Esophagus muscularis mucosa (tissue), 4 donors: ENCODE results near the gene CRB1. TPM values are rescaled to one million over a fixed set of nuclear protein-coding genes. Genes with fewer than 3 reads are reported as not detected.

Source experiments
- DNase-seq: peaks from one replicate; pipeline ENCODE4 v3.0.0-alpha.2; 2017; ENCODE audit errors: extremely low spot score
- H3K27ac ChIP-seq, 4 donors: fragments of 200-600 bp; sonication (generic); replicated peaks in 1 of 4; 1 replicate in 3 of 4; 2 replicates in 1 of 4; pipeline ENCODE4 v1.5.1; 2016 to 2019; ENCODE audit warnings: mild to moderate bottlenecking in 1 of 4
- H3K27me3 ChIP-seq, 4 donors: fragments of 200-600 bp; sonication (generic); one replicate each; pipeline versions ENCODE4 v1.5.1 to v1.6.0; 2016 to 2019
- H3K36me3 ChIP-seq, 4 donors: fragments of 200-600 bp; sonication (generic); one replicate each; pipeline ENCODE4 v1.5.1; 2016 to 2019
- H3K4me1 ChIP-seq, 4 donors: fragments of 200-600 bp; sonication (generic); one replicate each; pipeline ENCODE4 v1.5.1; 2016 to 2019
- H3K4me3 ChIP-seq, 4 donors: fragments of 200-600 bp; sonication (generic); 1 replicate in 2 of 4; 2 replicates in 2 of 4; pipeline ENCODE4 v1.5.1; 2016 to 2019; ENCODE audit warnings: mild to moderate bottlenecking in 4 of 4, moderate library complexity in 1 of 4
- H3K9me3 ChIP-seq, 4 donors: fragments of 200-600 bp; sonication (generic); 1 replicate in 3 of 4; 2 replicates in 1 of 4; pipeline ENCODE4 v1.5.1; 2016 to 2019
- CTCF ChIP-seq, 3 experiments: fragments of 200-600 bp in 2 of 3; fragments of 450-650 bp in 1 of 3; sonication (generic) in 2 of 3; IDR thresholded peaks; one replicate each; pipeline ENCODE4 v1.5.1; 2017 to 2019; ENCODE audit warnings: antibody characterized with exemption in 3 of 3, mild to moderate bottlenecking in 2 of 3, moderate library complexity in 1 of 3
- EP300 ChIP-seq: sonication (generic); formaldehyde crosslinking; IDR thresholded peaks from one replicate; pipeline ENCODE4 v1.6.1; 2017; ENCODE audit warnings: antibody characterized with exemption
- POLR2A ChIP-seq: fragments of 450-650 bp; IDR thresholded peaks from one replicate; pipeline ENCODE4 v1.6.1; 2017; ENCODE audit warnings: antibody characterized with exemption, moderate library complexity, mild to moderate bottlenecking, low read depth
- POLR2AphosphoS5 ChIP-seq, 2 donors: sonication (generic); formaldehyde crosslinking; IDR thresholded peaks; one replicate each; pipeline ENCODE4 v1.6.1; 2017; ENCODE audit warnings: antibody characterized with exemption in 2 of 2
- WGBS: methylation state at CpG from one replicate; pipeline ENCODE4 v1.1.5; 2018; 5-methylcytosine and 5-hydroxymethylcytosine counted together
- intact Hi-C: fragments of 100-400 bp; cut with DNase I; formaldehyde crosslinking; loops from one replicate; pipeline ENCODE4 v1.15.1; 2023
- total RNA-seq, 4 donors: library from RNA; depleted of rRNA; stranded (reverse); fragments of >200 nt; gene quantifications; one replicate each; pipeline versions ENCODE4 v1.1.0 to v1.2.1, GENCODE V29; 2016

The CRB1 gene
- total RNA-seq, 4 donors from 2014 or later = 0.23 to 0.83 (median 0.38) TPM

DNA sequence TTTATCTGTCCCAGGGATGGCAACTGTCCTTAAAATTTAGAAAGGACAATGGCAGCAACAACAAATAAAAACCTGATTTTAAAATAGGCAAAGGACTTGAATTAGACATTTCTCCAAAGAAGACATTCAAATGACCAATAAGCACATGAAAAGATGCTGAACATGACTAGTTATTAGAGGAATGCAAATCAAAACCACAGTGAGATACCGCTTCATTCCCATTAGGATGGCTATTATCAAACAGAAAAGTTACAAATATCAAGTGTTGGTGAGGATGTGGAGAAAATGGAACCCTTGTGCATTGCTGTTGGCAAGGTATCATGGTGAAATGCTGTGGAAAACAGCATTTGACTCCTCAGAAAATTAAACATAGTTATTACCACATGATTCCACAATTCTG lies 120.7 kb downstream of the CRB1 start:
- no peak for TF ChIP-seq POLR2A
- TF ChIP-seq CTCF (IDR thresholded peaks at IDR 0.05) = no peak
- TF ChIP-seq POLR2AphosphoS5 (IDR thresholded peaks at IDR 0.05) = no peak
- TF ChIP-seq EP300 = no peak
- Histone ChIP-seq H3K27me3 (no peaks in the 10 kb centered on the region), H3K4me1 (no peaks in the 10 kb centered on the region), H3K27ac (no peak overlapping the region), H3K36me3 (no peaks in the 10 kb centered on the region), H3K9me3 (no peaks in the 10 kb centered on the region), H3K4me3 (no peak overlapping the region)
- no peak for DNase-seq
- intact Hi-C loops = no loop called here
- 89% methylated on average over 1 of the region's 1 CpG for WGBS

GRCh38 chr1:197390856-197391255 lies 122.8 kb downstream of the CRB1 start:
- no peak for DNase-seq
- no peak overlapping the region for H3K4me3 ChIP-seq
- H3K9me3 ChIP-seq = no peaks in the 10 kb centered on the region
- H3K4me1 ChIP-seq = no peaks in the 10 kb centered on the region
- WGBS = 60% methylated on average over 2 of the region's 2 CpGs
- H3K36me3 ChIP-seq = no peaks in the 10 kb centered on the region
- TF ChIP-seq EP300 = no peak
- TF ChIP-seq CTCF (IDR thresholded peaks at IDR 0.05) = no peak
- TF ChIP-seq POLR2AphosphoS5 (IDR thresholded peaks at IDR 0.05) = no peak
- no peak for TF ChIP-seq POLR2A
- intact Hi-C loops = no loop called here
- no peaks in the 10 kb centered on the region for H3K27me3 ChIP-seq
- H3K27ac ChIP-seq = no peak overlapping the region

DNA sequence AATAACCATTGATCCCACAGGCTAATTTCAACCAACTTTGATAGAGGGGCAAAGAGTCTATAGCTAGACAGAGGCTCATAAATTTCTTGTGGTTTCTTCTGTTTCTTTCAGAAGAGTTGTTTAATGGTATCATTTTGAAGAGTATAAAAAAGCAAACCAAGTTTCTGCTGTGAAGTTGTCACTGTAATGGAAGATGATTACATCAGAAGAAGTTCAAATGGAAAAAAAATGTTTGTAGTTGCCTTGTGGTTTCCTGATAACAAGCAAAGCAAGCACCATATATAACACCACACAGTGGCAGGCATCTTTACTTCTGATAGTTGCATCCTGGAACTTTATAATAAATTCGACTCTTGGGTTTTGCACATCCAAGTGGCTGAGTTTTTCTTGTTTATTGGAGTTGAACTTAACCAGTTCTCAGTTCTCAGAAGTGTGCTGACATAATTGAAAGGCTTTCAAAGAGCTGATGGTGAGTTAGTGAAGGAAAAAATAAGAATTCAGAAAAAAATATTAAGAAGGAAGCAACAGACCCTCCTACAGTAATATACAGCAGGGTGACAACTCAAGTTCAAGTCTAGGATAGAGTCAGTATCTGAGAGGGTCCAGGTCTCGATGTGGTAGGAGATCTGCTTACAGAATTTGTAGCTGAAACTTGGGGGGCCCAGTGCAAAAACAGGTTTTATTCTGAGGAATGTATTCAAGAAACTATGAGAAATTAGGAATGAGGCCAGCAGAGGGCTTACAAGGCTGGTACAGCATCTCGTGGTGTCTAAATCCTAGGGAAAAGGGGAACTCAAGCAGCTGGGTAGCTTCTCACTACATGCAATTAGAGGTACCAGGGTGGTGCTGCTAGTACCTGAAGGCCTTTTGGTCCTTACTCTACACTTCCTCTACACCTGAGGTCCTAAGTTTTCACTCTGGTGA lies 123.5 kb downstream of the CRB1 start:
- H3K4me3 ChIP-seq = no peak overlapping the region
- TF ChIP-seq POLR2AphosphoS5 (IDR thresholded peaks at IDR 0.05) (no peak), EP300 (no peak), CTCF (IDR thresholded peaks at IDR 0.05) (no peak), POLR2A (no peak)
- H3K36me3 ChIP-seq = no peaks in the 10 kb centered on the region
- H3K27ac ChIP-seq = no peak overlapping the region
- WGBS = 68% methylated on average over 3 of the region's 3 CpGs
- DNase-seq = no peak
- H3K9me3 ChIP-seq = no peaks in the 10 kb centered on the region
- no peaks in the 10 kb centered on the region for H3K4me1 ChIP-seq
- intact Hi-C loops = no loop called here
- no peaks in the 10 kb centered on the region for H3K27me3 ChIP-seq

GRCh38 chr1:197392541-197392940 lies 124.5 kb downstream of the CRB1 start:
- intact Hi-C loops = no loop called here
- WGBS = 81% methylated on average over 1 of the region's 1 CpG
- H3K36me3 ChIP-seq = no peaks in the 10 kb centered on the region

More at GRCh38 chr1:197392541-197392940, 124.5 kb downstream of the CRB1 start:
- Histone ChIP-seq H3K27ac (no peak overlapping the region), H3K4me1 (no peaks in the 10 kb centered on the region), H3K9me3 (no peaks in the 10 kb centered on the region), H3K27me3 (no peaks in the 10 kb centered on the region), H3K4me3 (no peak overlapping the region)
- TF ChIP-seq CTCF (IDR thresholded peaks at IDR 0.05) = no peak
- no peak for TF ChIP-seq POLR2AphosphoS5 (IDR thresholded peaks at IDR 0.05)
- TF ChIP-seq POLR2A = no peak
- no peak for TF ChIP-seq EP300
- no peak for DNase-seq
